Sigmoid colon (tissue), 4 donors: ENCODE measurements around the gene COX10.

Experiments
- CTCF ChIP-seq, 4 experiments: fragments of 450-650 bp in 3 of 4; fragments of 200-600 bp in 1 of 4; IDR thresholded peaks; one replicate each; pipeline ENCODE4 v1.5.1; 2016 to 2019; ENCODE audit warnings: antibody characterized with exemption in 4 of 4, mild to moderate bottlenecking in 3 of 4, moderate library complexity in 2 of 4
- EP300 ChIP-seq, 4 donors: sonication (generic); formaldehyde crosslinking; IDR thresholded peaks; one replicate each; pipeline ENCODE4 v1.6.1; 2017; ENCODE audit warnings: antibody characterized with exemption in 4 of 4
- POLR2A ChIP-seq, 2 donors: fragments of 450-650 bp; IDR thresholded peaks; one replicate each; pipeline ENCODE4 v1.6.1; 2016; ENCODE audit warnings: antibody characterized with exemption in 2 of 2, mild to moderate bottlenecking in 2 of 2, moderate library complexity in 2 of 2
- POLR2AphosphoS5 ChIP-seq, 4 donors: sonication (generic); formaldehyde crosslinking; IDR thresholded peaks; one replicate each; pipeline ENCODE4 v1.6.1; 2017; ENCODE audit warnings: antibody characterized with exemption in 4 of 4

- TF ChIP-seq CTCF (IDR thresholded peaks at IDR 0.05) = no peak
- TF ChIP-seq POLR2A (IDR thresholded peaks at IDR 0.05) = no peak
- no peak for TF ChIP-seq EP300 (IDR thresholded peaks at IDR 0.05)
- TF ChIP-seq POLR2AphosphoS5 (IDR thresholded peaks at IDR 0.05) = no peak
These were observed 23.5 kb downstream of the COX10 start for GRCh38 chr17:14092808-14093207.
